ENCODE results near the gene PSMC3IP.

- no peak for TF ChIP-seq CTCF (IDR thresholded peaks at IDR 0.05)
- no peak for TF ChIP-seq POLR2A (IDR thresholded peaks at IDR 0.05)
- TF ChIP-seq EP300 (IDR thresholded peaks at IDR 0.05): no peak
Measured at GRCh38 chr17:42590886-42591285, 13.4 kb upstream of the PSMC3IP start.

Data from gastroesophageal sphincter (tissue), 3 donors.